BE2C (cell line): ENCODE measurements around the gene ESRRA.

Source experiments
- DNase-seq: peaks from one replicate; pipeline ENCODE4 v3.0.0-alpha.2; 2020
- H3K27me3 ChIP-seq: fragments of 250-450 bp; sonication (Bioruptor Pico); 2 replicates; pipeline ENCODE4 v1.5.1; 2020; ENCODE audit warnings: mild to moderate bottlenecking
- H3K36me3 ChIP-seq: fragments of 250-450 bp; sonication (Bioruptor Pico); 2 replicates; pipeline ENCODE4 v1.5.1; 2020; ENCODE audit warnings: mild to moderate bottlenecking
- H3K4me1 ChIP-seq: fragments of 250-450 bp; sonication (Bioruptor Pico); 2 replicates; pipeline ENCODE4 v1.5.1; 2020
- H3K4me3 ChIP-seq: 2 replicates; pipeline ENCODE4 v1.5.1; 2011; ENCODE audit warnings: low read depth, low read length
- H3K9me3 ChIP-seq: fragments of 250-450 bp; sonication (Bioruptor Pico); 2 replicates; pipeline ENCODE4 v1.5.1; 2020
- CTCF ChIP-seq: IDR thresholded peaks from 2 replicates; pipeline ENCODE4 v1.5.1; 2012; ENCODE audit warnings: mild to moderate bottlenecking, low read depth, low read length

The ESRRA gene

GRCh38 chr11:64295760-64296159 lies 9.6 kb upstream of the ESRRA start:
- H3K4me1 ChIP-seq: no peaks in the 10 kb centered on the region
- DNase-seq: no peak
- H3K4me3 ChIP-seq: no peak overlapping the region
- no peaks in the 10 kb centered on the region for H3K9me3 ChIP-seq
- peaks cover 73% of the 10 kb centered on the region for H3K27me3 ChIP-seq
- TF ChIP-seq CTCF: no peak
- H3K36me3 ChIP-seq: no peaks in the 10 kb centered on the region

- H3K27me3 ChIP-seq: peaks cover 70% of the 10 kb centered on the region
- no peak for DNase-seq
Measured at GRCh38 chr11:64296236-64296635, 9.1 kb upstream of the ESRRA start.

GRCh38 chr11:64296830-64297698 lies 8.3 kb upstream of the ESRRA start:
- Histone ChIP-seq H3K27me3 (peaks cover 62% of the 10 kb centered on the region), H3K36me3 (no peaks in the 10 kb centered on the region), H3K4me1 (no peaks in the 10 kb centered on the region), H3K9me3 (no peaks in the 10 kb centered on the region), H3K4me3 (no peak overlapping the region)
- no peak for DNase-seq
- TF ChIP-seq CTCF: no peak

More at GRCh38 chr11:64296236-64296635, 9.1 kb upstream of the ESRRA start:
- Histone ChIP-seq H3K9me3 (no peaks in the 10 kb centered on the region), H3K4me3 (no peak overlapping the region), H3K36me3 (no peaks in the 10 kb centered on the region), H3K4me1 (no peaks in the 10 kb centered on the region)
- no peak for TF ChIP-seq CTCF

- TF ChIP-seq CTCF: no peak
- peaks cover 54% of the 10 kb centered on the region for H3K27me3 ChIP-seq
- no peaks in the 10 kb centered on the region for H3K36me3 ChIP-seq
- H3K4me1 ChIP-seq: no peaks in the 10 kb centered on the region
- H3K4me3 ChIP-seq: no peak overlapping the region
- H3K9me3 ChIP-seq: no peaks in the 10 kb centered on the region
- DNase-seq: no peak
Measured at GRCh38 chr11:64297699-64298358, 7.5 kb upstream of the ESRRA start.

GRCh38 chr11:64298966-64299846 lies 6.1 kb upstream of the ESRRA start:
- H3K4me3 ChIP-seq: 0 out of 2 replicates have a peak overlapping the region, but pooled peaks have one; percentile 11

More at GRCh38 chr11:64298966-64299846, 6.1 kb upstream of the ESRRA start:
- TF ChIP-seq CTCF: no peak
- Histone ChIP-seq H3K36me3 (no peaks in the 10 kb centered on the region), H3K9me3 (no peaks in the 10 kb centered on the region), H3K27me3 (peaks cover 41% of the 10 kb centered on the region), H3K4me1 (no peaks in the 10 kb centered on the region)
- DNase-seq: no peak
